Caco-2 (cell line): Measurements from ENCODE around the gene RFPL3. TPM values are rescaled to one million over a fixed set of nuclear protein-coding genes. Genes with fewer than 3 reads are reported as not detected.

Experiments used
- BruUV-seq: library from RNA; stranded (reverse); fragments of 400-500 nt; replicated peaks from 2 replicates; lab custom pipeline; 2021; lab: Mats Ljungman, UMichigan
- CTCF ChIA-PET: fragments of 300-600 bp; sonication (Branson Sonifier 250); formaldehyde crosslinking; loops from one replicate; lab custom pipeline; 2022; ENCODE audit warnings: antibody characterized with exemption; lab: Charles Lee
- POLR2A ChIA-PET: fragments of 300-600 bp; sonication (Branson Sonifier 250); formaldehyde crosslinking; loops from one replicate; lab custom pipeline; 2022; ENCODE audit warnings: antibody characterized with exemption; lab: Charles Lee
- DNase-seq, 2 experiments: peaks; one replicate each; pipeline versions ENCODE4 v3.0.0 to v3.0.0-alpha.2; 2020 to 2022
- H3K27me3 ChIP-seq: replicated peaks from 2 replicates; pipeline ENCODE4 v1.6.0; 2011; ENCODE audit warnings: low read length; ENCODE audit not compliant: control insufficient read depth, insufficient read depth
- H3K36me3 ChIP-seq: 2 replicates; pipeline ENCODE4 v1.5.1; 2011; ENCODE audit warnings: low read length; ENCODE audit not compliant: control insufficient read depth, insufficient read depth
- H3K4me1 ChIP-seq: fragments of 250-450 bp; sonication (Bioruptor Pico); 2 replicates; pipeline ENCODE4 v1.5.1; 2020; ENCODE audit warnings: mild to moderate bottlenecking
- H3K4me3 ChIP-seq: 2 replicates; pipeline ENCODE4 v1.5.1; 2011; ENCODE audit warnings: low read depth, mild to moderate bottlenecking, control low read depth, low read length
- H3K9me3 ChIP-seq: fragments of 250-450 bp; sonication (Bioruptor Pico); 2 replicates; pipeline ENCODE4 v1.5.1; 2020; ENCODE audit warnings: mild to moderate bottlenecking, moderate library complexity
- H3K27ac Mint-ChIP-seq: one replicate; pipeline ENCODE4 v1.8.0; 2022; ENCODE audit warnings: mixed read lengths; ENCODE audit not compliant: unreplicated experiment
- H3K27me3 Mint-ChIP-seq: one replicate; pipeline ENCODE4 v1.8.0; 2022; ENCODE audit warnings: mixed read lengths; ENCODE audit not compliant: insufficient read depth, unreplicated experiment
- H3K36me3 Mint-ChIP-seq: one replicate; pipeline ENCODE4 v1.8.0; 2022; ENCODE audit warnings: mild to moderate bottlenecking, mixed read lengths; ENCODE audit not compliant: insufficient read depth, unreplicated experiment
- H3K4me1 Mint-ChIP-seq: one replicate; pipeline ENCODE4 v1.8.0; 2022; ENCODE audit warnings: low read depth, mixed read lengths; ENCODE audit not compliant: unreplicated experiment
- H3K4me3 Mint-ChIP-seq: one replicate; pipeline ENCODE4 v1.8.0; 2022; ENCODE audit warnings: mild to moderate bottlenecking, moderate library complexity, mixed read lengths; ENCODE audit not compliant: unreplicated experiment
- H3K9me3 Mint-ChIP-seq: one replicate; pipeline ENCODE4 v1.8.0; 2022; ENCODE audit warnings: mixed read lengths; ENCODE audit not compliant: unreplicated experiment
- CTCF ChIP-seq, 2 experiments: fragments of 200-600 bp in 1 of 2; IDR thresholded peaks; 1 replicate in 1 of 2; 2 replicates in 1 of 2; pipeline versions ENCODE4 v1.5.1 to v1.8.0; 2011 to 2022; ENCODE audit warnings: antibody characterized with exemption in 1 of 2, control low read depth in 1 of 2, inconsistent platforms in 1 of 2, low read depth in 1 of 2, low read length in 1 of 2, mild to moderate bottlenecking in 1 of 2, moderate library complexity in 1 of 2; ENCODE audit not compliant: insufficient read depth in 1 of 2, severe bottlenecking in 1 of 2, unreplicated experiment in 1 of 2
- intact Hi-C: fragments of 100-400 bp; cut with micrococcal nuclease; formaldehyde crosslinking; loops from one replicate; pipeline ENCODE4 v1.10.0; 2022; ENCODE audit not compliant: unreplicated experiment
- total RNA-seq: library from RNA; stranded (reverse); gene quantifications from 2 replicates; pipeline ENCODE4 v1.2.3, GENCODE V29; 2022

The RFPL3 gene
- total RNA-seq, 1 experiment from 2014 or later, result not detected

GRCh38 chr22:32331236-32331917 is 26.3 kb upstream of the RFPL3 start:
- Mint-ChIP-seq H3K4me1 (no peaks in the 10 kb centered on the region), H3K9me3 (peaks cover 7% of the 10 kb centered on the region), H3K27me3 (peaks cover 5% of the 10 kb centered on the region), H3K4me3 (no peak overlapping the region), H3K36me3 (no peaks in the 10 kb centered on the region), H3K27ac (no peak overlapping the region)
- TF ChIP-seq CTCF (IDR thresholded peaks at IDR 0.05; ENCODE audit: insufficient read depth in 1 of 2, low read depth in 1 of 2, low read length in 1 of 2, severe bottlenecking in 1 of 2, unreplicated experiment in 1 of 2), result no peak
- H3K9me3 ChIP-seq, result no peaks in the 10 kb centered on the region
- H3K36me3 ChIP-seq, result no peaks in the 10 kb centered on the region
- POLR2A ChIA-PET, result no interaction called here
- H3K27me3 ChIP-seq, result no peaks in the 10 kb centered on the region; the same call in 1 of the 2 replicates
- CTCF ChIA-PET, result no interaction called here
- intact Hi-C loops, result no loop called here
- H3K4me1 ChIP-seq, result no peaks in the 10 kb centered on the region
- no peak overlapping the region for H3K4me3 ChIP-seq
- BruUV-seq, result no TSS peak
- DNase-seq, result no peak

GRCh38 chr22:32331918-32332725 is 25.5 kb upstream of the RFPL3 start:
- H3K4me3 ChIP-seq, result no peak overlapping the region
- ChIA-PET POLR2A (no interaction called here), CTCF (no interaction called here)
- no peaks in the 10 kb centered on the region for H3K4me1 ChIP-seq
- no peak overlapping the region for H3K4me3 Mint-ChIP-seq
- intact Hi-C loops, result no loop called here
- H3K36me3 ChIP-seq, result no peaks in the 10 kb centered on the region
- no peak for TF ChIP-seq CTCF (IDR thresholded peaks at IDR 0.05; ENCODE audit: insufficient read depth in 1 of 2, low read depth in 1 of 2, low read length in 1 of 2, severe bottlenecking in 1 of 2, unreplicated experiment in 1 of 2)
- DNase-seq, result no peak
- no peaks in the 10 kb centered on the region; the same call in 1 of the 2 replicates for H3K27me3 ChIP-seq
- H3K27me3 Mint-ChIP-seq, result peaks cover 5% of the 10 kb centered on the region
- peaks cover under 1% of the 10 kb centered on the region for H3K9me3 Mint-ChIP-seq
- H3K27ac Mint-ChIP-seq, result no peak overlapping the region
- no TSS peak for BruUV-seq
- no peaks in the 10 kb centered on the region for H3K36me3 Mint-ChIP-seq
- H3K9me3 ChIP-seq, result no peaks in the 10 kb centered on the region
- H3K4me1 Mint-ChIP-seq, result no peaks in the 10 kb centered on the region

- Mint-ChIP-seq H3K27me3 (peaks cover 13% of the 10 kb centered on the region), H3K27ac (no peak overlapping the region), H3K4me3 (no peak overlapping the region), H3K36me3 (no peaks in the 10 kb centered on the region), H3K4me1 (no peaks in the 10 kb centered on the region), H3K9me3 (no peaks in the 10 kb centered on the region)
- BruUV-seq, result no TSS peak
- DNase-seq, result peak in 1 of 2 experiments; percentile 17
- TF ChIP-seq CTCF (IDR thresholded peaks at IDR 0.05; ENCODE audit: insufficient read depth in 1 of 2, low read depth in 1 of 2, low read length in 1 of 2, severe bottlenecking in 1 of 2, unreplicated experiment in 1 of 2), result no peak
- Histone ChIP-seq H3K4me1 (no peaks in the 10 kb centered on the region), H3K27me3 (no peaks in the 10 kb centered on the region; the same call in 1 of the 2 replicates), H3K4me3 (no peak overlapping the region), H3K36me3 (no peaks in the 10 kb centered on the region), H3K9me3 (no peaks in the 10 kb centered on the region)
- CTCF ChIA-PET, result no interaction called here
- intact Hi-C loops, result no loop called here
- POLR2A ChIA-PET, result no interaction called here
Measured at GRCh38 chr22:32333141-32333768, 24.4 kb upstream of the RFPL3 start.
